GM18505 (cell line): ENCODE measurements around the gene NEGR1.
"Not testable (repeated sequence)": the region's sequence is repeated elsewhere in the genome, so short reads cannot be mapped to it uniquely, and the experiment has no call there.

Source experiments
- ATAC-seq: cut with Tn5 transposase; IDR thresholded peaks from one replicate; pipeline ENCODE4 v1.9.1; 2021; ENCODE audit not compliant: unreplicated experiment
- POLR2A ChIP-seq: IDR thresholded peaks from 4 replicates; pipeline ENCODE4 v1.6.1; 2011; ENCODE audit warnings: borderline replicate concordance; ENCODE audit not compliant: insufficient read depth, insufficient read length; ENCODE audit errors: extremely low read depth

Gene NEGR1

DNA sequence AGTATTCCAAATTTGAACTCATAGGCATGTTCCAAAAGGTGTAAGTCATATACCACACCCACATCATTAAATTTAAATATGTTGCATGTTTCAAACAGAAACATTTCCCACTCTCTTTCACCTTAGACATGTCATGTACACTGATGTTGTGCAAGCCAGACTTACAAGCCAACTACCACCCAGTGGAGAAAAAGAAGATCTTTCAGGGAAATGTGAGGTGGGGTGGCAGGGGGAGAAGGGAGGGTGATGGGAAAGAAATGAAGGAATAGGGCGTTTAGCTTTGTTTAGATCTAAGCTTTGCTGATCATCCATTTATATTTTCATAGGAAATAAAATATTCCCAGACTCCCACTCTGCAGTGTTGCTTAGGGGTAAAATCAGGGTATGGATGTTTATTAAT is 1.6 kb downstream of the NEGR1 start:
- TF ChIP-seq POLR2A, result no peak
- ATAC-seq, result no peak

GRCh38 chr1:72280131-72280530 is 2.2 kb downstream of the NEGR1 start:
- no peak for TF ChIP-seq POLR2A
- no peak for ATAC-seq

DNA sequence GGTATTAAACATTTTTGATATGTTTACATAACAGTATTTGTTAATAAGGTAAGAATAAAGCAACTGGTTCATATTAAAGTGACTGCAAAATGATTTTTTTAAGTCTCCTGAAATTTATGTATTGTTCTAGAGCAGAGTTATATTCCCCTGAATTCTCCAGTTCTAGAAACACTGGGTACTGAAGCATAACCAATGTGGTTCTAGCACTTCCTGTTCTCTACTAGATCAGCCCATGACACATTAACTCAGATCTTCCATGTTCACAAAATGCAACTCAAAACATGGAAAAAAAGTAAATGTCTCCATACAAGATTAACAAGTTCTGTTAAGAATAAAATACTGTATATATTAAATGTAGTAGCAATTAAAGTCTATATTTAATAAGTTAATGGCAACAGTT is 3.9 kb downstream of the NEGR1 start:
- no peak for ATAC-seq
- TF ChIP-seq POLR2A, result no peak

GRCh38 chr1:72271555-72272085 is 10.7 kb downstream of the NEGR1 start:
- no peak for TF ChIP-seq POLR2A
- ATAC-seq, result no peak

DNA sequence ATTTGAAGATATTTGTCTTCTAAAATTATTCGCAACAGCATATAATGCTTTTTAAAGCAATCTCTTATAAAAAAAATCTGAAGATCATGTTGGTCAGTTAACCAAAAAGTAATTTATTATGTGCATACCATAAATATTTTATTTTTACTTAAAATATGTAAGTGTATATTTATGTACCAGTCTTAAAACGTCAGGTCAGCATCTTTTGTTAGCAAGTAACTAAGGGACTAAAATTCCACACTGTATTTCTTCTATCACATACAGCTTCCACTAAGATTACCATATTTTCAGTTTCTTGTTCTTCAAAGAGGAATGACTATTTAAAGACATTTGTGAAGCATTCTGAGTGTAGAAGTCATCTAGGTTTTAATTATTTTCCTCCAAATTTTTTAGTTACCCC is 19.6 kb downstream of the NEGR1 start:
- no peak for TF ChIP-seq POLR2A
- no peak for ATAC-seq

DNA sequence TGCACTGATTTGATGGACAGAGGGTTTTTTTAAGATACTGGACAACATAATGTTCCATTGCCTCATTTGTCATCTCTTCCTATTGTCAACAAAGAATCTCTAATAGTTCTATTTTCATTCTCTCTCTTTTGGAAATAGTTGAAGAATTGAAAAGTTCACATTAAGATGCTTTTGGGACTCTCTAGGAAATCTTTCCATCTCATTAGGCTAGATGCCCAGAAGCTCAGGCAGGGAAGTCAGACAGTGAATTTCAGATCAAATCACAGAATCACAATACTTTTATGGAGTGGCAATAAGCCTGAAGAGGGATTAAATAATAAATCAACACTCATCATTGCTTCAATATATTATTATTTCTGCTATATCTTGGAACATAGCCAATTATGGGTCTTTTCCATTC is 29.2 kb downstream of the NEGR1 start:
- ATAC-seq, result no peak
- TF ChIP-seq POLR2A, result no peak

GRCh38 chr1:72241397-72241796 is 40.9 kb downstream of the NEGR1 start:
- no peak for ATAC-seq
- TF ChIP-seq POLR2A, result no peak

DNA sequence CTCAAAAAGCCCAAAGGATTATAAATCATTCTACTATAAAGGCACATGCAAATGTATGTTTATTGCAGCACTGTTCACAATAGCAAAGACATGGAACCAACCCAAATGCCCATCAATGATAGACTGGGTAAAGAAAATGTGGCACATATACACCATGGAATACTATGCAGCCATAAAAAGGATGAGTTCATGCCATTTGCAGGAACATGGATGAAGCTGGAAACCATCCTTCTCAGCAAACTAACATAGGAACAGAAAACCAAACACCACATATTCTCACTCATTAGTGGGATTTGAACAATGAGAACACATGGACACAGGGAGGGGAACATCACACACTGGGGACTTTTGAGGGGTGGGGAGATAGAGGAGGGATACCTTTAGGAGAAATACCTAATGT is 46.4 kb downstream of the NEGR1 start:
- not testable (repeated sequence) for ATAC-seq

DNA sequence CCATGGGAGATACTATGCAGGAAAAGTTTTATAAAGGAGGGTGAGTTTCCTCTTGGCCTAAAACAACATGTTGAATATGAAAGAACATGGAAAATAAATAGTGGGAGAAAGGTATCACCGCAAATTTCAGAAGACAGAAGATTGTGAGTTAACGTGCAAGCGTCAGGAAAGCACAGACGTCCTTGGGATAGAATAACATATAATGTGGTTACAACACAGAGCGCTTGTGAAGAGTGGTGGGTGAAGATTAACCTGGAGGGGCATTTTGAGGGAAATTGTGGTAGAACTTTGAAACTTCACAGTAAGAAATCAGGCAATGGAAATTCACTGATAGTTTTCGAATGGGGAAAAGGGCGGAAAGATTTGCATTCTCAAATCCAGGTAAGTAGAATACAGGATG is 47.3 kb downstream of the NEGR1 start:
- TF ChIP-seq POLR2A, result no peak
- no peak for ATAC-seq

DNA sequence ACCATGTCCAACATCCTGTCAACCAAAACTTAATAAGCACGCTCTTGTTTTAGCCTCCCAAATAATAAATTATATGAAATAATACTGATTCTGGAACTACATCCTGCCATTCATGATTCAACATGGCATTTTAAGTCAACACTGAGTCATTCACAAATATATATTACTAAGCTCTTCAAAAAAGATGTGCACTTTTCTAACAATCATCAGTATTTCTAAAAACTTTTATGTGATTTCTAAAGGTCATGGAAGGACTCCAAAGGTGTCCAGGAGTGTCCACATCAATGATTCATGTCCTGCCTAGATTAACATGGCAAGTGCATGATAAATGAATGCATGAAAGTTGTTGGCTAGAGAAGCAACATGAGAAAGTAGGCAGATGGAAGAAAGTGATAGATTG is 51.6 kb downstream of the NEGR1 start:
- TF ChIP-seq POLR2A, result no peak
- ATAC-seq, result no peak

DNA sequence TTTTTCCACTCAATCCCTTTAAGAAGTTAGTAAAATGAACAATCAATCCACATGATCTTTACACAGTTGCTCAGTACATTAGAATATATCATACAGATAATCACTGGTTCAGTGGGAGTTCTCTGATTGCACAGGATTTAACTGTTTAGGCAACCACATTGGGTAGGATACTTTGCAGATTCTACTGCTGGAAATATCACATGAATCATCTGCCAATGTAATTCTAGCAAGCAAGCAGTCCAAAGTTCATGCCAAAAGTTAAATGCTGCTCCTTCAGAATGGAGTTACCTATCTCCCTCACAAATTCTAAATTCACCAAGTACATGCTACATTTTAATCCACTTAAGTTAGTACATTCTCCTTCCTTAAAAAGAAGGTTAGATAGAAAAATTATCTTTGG is 52.4 kb downstream of the NEGR1 start:
- TF ChIP-seq POLR2A, result no peak
- no peak for ATAC-seq

DNA sequence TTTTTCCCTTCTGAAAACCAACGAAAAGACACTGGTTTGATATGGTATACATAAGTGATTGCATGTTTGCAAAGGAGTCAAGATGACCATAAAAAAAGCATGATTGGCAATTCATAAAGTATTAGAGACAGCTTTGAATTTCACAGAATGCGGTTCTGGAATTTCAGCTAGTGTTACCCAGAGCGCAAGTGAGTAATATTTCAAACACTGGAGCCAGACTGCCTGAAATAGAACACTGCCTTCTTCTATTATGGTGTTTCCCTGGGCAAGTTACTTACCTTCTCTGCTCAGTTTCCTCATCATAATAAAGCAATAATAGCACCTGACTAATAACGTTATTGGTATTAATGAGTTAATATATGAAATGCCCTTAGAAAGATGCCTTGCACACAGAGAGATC is 54.7 kb downstream of the NEGR1 start:
- TF ChIP-seq POLR2A, result no peak
- no peak for ATAC-seq

DNA sequence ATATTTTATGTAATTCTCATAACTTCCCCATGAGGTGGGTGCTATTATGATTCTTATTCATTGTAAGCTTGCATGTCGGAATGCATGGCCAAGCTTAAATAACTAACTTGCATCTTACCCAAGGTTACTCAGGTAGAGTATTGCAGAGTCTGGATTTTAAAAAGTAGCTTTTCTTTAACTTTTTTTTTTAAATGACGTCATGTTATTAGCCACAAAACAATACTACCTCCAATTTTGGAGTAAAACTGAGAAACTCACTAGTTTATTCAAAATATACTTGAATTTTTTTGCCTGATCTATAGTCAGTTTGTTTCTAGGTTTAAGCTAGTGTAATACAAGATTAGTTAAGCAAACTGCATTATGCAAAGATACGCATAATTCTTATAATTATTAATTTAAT is 57.8 kb downstream of the NEGR1 start:
- TF ChIP-seq POLR2A, result no peak
- ATAC-seq, result no peak

DNA sequence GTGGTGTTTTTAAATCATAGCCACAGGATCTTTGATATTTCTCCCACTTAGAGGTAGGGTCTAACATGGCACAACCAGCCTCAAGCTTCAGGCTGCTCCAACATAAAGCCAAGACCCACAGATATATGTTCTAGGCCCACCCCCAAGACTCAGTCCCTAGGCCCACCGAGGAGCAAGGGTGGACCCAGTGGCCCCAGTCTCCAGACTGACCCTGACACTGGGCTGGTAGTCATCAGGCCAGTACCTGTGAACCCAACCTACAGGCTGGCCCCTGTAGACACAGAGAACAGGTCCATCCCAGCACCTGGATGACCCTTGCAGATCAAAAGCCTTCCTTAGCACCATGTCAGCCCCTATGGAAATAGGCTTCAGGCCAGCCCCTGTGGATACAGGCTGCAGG is 60.5 kb downstream of the NEGR1 start:
- no peak for ATAC-seq
- TF ChIP-seq POLR2A, result no peak

DNA sequence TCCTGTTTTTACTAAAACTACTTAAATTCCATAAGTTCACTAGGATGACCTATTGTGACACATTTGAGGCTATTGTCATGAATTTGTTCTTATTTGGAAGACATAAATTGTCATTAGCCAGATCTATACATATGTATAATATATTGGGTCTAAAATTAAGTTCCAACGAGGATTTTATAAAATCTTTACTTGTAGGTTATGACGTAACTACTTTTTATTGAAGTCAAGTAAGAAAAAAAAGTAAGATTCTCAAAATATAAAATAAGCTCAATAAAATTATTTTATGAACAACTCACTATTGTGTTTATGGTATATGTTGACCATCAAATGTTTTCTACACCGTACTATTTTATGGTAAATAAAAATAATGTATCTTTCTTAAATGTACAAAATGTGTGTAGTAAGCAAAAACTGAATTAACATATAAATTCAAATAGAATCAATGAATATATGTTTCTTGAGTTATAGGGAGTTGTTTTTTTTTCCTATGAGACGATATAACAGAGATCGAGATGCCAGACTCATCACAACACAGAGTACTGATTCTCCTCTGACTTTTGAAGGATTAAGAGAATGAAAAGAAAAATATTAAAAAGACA is 64.1 kb downstream of the NEGR1 start:
- TF ChIP-seq POLR2A, result no peak
- no peak for ATAC-seq

DNA sequence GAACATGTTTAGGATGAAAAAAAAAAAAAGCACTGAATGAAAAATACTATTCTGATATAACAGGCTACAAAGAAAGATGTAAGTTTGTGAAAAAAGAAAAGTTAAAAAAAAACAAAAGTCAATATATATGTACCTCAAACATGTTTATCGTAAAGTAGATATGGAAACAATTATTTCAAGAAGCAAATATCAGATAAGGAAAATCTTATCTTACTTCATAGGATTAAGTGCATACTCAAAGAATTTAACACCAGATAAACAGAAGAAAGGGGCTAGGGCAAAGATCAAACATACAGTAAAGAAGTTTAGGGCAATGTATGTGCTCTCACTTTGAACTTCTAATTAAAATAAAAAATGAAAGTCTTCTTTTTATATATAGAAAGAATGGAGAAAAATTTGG is 75.3 kb downstream of the NEGR1 start:
- no peak for ATAC-seq
- TF ChIP-seq POLR2A, result no peak

DNA sequence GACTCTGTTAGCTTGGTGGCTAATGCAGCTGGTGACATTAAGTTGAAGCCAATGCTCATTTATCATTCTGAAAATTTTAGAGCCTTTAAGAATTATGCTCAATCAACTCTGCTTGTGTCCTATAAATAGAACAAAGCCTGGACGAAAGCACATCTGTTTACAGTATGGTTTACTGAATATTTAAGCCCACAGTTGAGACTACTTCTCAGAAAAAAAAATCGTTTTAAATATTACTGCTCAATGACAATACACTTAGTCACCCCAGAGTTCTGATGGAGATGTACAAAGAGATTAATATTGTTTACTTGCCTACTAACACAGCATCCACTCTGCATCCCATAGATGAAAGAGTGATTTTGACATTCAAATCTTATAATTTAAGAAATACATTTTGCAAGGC is 79.6 kb downstream of the NEGR1 start:
- no peak for TF ChIP-seq POLR2A
- ATAC-seq, result no peak
